Progenitor cell of endocrine pancreas (in vitro differentiated cells): ENCODE measurements around the gene GORASP1. TPM values are rescaled to one million over a fixed set of nuclear protein-coding genes. Genes with fewer than 3 reads are reported as not detected.

Experiments
- DNase-seq: peaks from one replicate; pipeline ENCODE4 v3.0.0; 2021; ENCODE audit warnings: low spot score; ENCODE audit not compliant: unreplicated experiment
- H3K27ac Mint-ChIP-seq: 2 replicates; pipeline ENCODE4 v1.8.0; 2021; ENCODE audit warnings: mild to moderate bottlenecking, moderate library complexity, mixed read lengths
- H3K27me3 Mint-ChIP-seq: 2 replicates; pipeline ENCODE4 v1.8.0; 2021; ENCODE audit warnings: mixed read lengths
- H3K36me3 Mint-ChIP-seq: 2 replicates; pipeline ENCODE4 v1.8.0; 2022; ENCODE audit warnings: mixed read lengths; ENCODE audit not compliant: insufficient read depth
- H3K4me1 Mint-ChIP-seq: 2 replicates; pipeline ENCODE4 v1.8.0; 2021; ENCODE audit warnings: low read depth, mixed read lengths
- H3K4me3 Mint-ChIP-seq: 2 replicates; pipeline ENCODE4 v1.8.0; 2021; ENCODE audit warnings: low read depth, mild to moderate bottlenecking, moderate library complexity, mixed read lengths
- H3K9me3 Mint-ChIP-seq: 2 replicates; pipeline ENCODE4 v1.8.0; 2021; ENCODE audit warnings: low read depth, mixed read lengths
- total RNA-seq: library from RNA; stranded (reverse); gene quantifications from 2 replicates; pipeline ENCODE4 v1.2.1, GENCODE V29; 2021
- TF ChIP-seq, protein P1 (sequence below): fragments of 200-600 bp; sonication (generic); IDR thresholded peaks from one replicate; pipeline ENCODE4 v1.5.0; 2021; ENCODE audit warnings: antibody characterized with exemption, mild to moderate bottlenecking; ENCODE audit not compliant: unreplicated experiment

GORASP1 gene
- total RNA-seq, 1 donor from 2014 or later = 72.8 TPM

DNA sequence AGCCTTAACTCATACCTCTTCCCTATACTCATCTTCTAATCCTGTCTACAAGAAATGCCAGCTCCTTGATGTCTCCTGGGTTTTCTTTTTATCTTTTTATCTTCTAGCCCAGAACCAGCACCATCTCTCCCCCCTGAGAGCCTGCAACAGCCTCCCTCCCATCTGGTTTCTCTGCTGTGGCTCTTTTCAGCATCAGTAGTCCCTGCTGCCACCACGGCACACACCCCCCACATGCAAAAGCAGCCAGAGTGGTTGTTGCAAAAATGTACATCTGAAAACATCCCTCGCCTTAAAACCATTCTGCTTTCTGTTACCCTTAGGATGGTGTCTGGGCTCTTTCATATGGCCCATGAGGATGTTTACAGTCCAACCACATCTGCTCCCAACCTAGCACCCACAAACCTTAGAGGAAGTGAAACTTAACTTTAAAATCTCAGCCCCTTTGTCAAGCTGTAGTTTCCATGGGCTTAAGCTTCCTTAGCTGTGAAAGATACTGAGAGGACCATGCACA is 828 bp upstream of the GORASP1 start:
- H3K4me1 Mint-ChIP-seq = peaks cover 23% of the 10 kb centered on the region
- H3K27me3 Mint-ChIP-seq = no peaks in the 10 kb centered on the region
- no peaks in the 10 kb centered on the region for H3K9me3 Mint-ChIP-seq
- DNase-seq = no peak
- H3K36me3 Mint-ChIP-seq = no peaks in the 10 kb centered on the region
- TF ChIP-seq, protein P1, sequence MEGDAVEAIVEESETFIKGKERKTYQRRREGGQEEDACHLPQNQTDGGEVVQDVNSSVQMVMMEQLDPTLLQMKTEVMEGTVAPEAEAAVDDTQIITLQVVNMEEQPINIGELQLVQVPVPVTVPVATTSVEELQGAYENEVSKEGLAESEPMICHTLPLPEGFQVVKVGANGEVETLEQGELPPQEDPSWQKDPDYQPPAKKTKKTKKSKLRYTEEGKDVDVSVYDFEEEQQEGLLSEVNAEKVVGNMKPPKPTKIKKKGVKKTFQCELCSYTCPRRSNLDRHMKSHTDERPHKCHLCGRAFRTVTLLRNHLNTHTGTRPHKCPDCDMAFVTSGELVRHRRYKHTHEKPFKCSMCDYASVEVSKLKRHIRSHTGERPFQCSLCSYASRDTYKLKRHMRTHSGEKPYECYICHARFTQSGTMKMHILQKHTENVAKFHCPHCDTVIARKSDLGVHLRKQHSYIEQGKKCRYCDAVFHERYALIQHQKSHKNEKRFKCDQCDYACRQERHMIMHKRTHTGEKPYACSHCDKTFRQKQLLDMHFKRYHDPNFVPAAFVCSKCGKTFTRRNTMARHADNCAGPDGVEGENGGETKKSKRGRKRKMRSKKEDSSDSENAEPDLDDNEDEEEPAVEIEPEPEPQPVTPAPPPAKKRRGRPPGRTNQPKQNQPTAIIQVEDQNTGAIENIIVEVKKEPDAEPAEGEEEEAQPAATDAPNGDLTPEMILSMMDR = no peak
- peak overlapping the region; percentile 96 for H3K27ac Mint-ChIP-seq
- H3K4me3 Mint-ChIP-seq = peak overlapping the region; percentile 96

DNA sequence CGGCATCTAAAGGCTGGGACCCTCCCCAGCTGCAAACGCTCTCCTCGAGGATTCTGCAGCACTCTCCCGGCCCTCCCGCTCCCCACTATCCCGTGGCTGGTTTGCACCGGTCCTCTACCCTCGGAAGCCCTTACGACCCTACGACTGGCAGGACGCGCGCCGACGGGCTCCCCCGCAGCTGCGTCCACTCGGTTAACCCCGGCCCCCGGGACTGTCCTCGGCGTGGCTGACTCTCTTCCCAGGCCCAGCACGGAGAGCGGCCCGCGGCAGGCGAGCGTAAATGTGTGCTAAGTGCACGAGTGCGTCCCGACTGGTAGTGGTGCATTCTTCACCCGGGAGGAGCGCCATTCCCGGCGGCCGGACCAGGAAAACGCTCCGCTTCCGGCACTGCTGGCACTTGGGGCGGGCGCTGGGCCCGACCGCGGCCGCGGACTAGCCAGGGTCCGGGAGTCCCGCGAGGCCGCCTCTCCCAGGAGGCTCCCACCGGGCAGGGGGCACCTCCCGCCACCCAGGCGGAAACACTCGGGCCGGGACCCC is 508 bp downstream of the GORASP1 start:
- Mint-ChIP-seq H3K27ac (peak overlapping the region; percentile 85), H3K4me3 (peak overlapping the region; percentile 82), H3K4me1 (peaks cover 23% of the 10 kb centered on the region), H3K36me3 (peaks cover 2% of the 10 kb centered on the region), H3K9me3 (no peaks in the 10 kb centered on the region), H3K27me3 (no peaks in the 10 kb centered on the region)
- TF ChIP-seq, protein P1 = peak; percentile 17
- DNase-seq = peak; percentile 37

DNA sequence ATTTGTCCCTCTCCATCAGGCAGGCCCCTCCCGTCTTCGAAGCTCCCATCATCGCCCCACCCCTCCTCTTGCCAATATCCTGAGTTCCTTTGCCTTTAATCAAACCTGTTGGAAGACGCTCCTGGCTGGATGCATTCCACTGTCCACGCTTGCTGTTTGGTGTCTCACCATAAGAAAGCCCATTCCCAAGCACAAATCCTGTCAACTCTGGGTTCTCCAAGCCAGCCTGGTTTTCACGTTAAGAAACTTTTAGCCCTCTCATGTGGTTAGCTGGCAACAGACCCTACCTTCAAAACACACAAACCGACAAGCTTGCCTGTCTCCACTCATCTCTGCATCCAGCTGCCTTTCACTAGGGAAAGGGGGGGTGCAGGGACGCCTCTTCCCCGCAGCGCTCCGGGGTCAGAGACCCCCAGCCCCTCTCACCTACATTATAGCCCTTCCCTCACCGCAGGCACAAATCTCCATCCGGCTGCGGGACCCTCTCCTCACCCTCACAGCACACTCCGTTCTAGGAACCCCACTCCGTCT is 1.1 kb downstream of the GORASP1 start:
- DNase-seq = no peak

DNA sequence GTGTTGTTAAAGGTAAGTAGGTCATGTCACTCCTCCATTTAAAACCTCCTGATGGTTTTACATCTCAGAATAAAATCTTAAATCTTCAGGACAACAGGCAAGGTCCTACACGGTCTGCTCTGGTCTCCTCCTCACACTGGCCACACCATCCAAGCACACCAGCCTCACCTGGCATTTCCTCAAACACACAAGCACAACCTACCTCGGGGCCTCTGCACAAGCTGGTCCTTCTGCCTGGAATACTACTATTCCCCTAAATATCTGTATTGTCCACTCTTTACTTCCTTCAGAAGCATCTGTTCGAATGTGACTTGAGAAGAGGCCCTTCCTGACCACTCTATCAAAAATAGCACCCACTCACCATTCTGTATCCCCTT is 1.8 kb downstream of the GORASP1 start:
- no peaks in the 10 kb centered on the region for H3K9me3 Mint-ChIP-seq
- H3K4me1 Mint-ChIP-seq = peaks cover 23% of the 10 kb centered on the region
- no peak for DNase-seq
- no peak overlapping the region for H3K27ac Mint-ChIP-seq
- no peaks in the 10 kb centered on the region for H3K27me3 Mint-ChIP-seq
- H3K36me3 Mint-ChIP-seq = peaks cover 2% of the 10 kb centered on the region
- H3K4me3 Mint-ChIP-seq = peak overlapping the region; percentile 82
- TF ChIP-seq, protein P1 = no peak

More for the DNA sequence above, 1.1 kb downstream of the GORASP1 start:
- Mint-ChIP-seq H3K9me3 (no peaks in the 10 kb centered on the region), H3K4me3 (peak overlapping the region; percentile 82), H3K4me1 (peaks cover 23% of the 10 kb centered on the region), H3K36me3 (peaks cover 2% of the 10 kb centered on the region), H3K27ac (peak overlapping the region; percentile 85), H3K27me3 (no peaks in the 10 kb centered on the region)
- TF ChIP-seq, protein P1 = no peak

DNA sequence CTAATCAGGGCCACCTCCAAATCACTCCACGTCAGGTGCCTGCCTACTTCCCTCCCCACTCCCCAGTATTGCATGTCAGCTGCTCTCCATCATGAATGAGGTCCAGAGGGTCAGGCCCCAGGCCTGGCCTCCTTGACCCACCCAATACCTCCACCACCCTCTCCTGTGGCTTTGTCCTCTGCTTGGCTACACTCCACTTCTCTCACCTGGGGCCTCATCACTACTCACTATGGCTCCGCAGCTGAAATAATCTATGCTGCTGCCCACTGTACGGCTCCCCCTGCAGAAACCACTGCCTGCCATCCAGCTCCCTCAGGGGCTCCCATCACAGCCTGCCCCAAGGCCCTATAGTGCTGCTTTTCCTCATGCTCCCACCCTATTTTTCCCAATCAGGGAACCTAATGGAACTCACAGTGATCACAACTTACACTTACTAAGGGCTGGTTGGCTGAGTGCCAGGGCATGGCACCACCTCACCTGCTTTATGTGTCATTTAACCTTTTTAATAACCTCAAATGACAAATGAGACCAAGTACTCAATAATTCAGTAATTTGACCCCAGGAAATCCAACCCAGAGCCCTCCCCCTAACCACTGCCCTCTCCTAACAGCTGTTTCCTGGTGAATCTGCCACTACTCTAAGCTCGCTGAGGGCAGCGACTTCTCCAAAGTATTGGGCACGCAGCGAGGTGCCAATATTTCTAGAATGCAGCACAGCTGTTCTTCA is 2.3 kb downstream of the GORASP1 start:
- Mint-ChIP-seq H3K9me3 (no peaks in the 10 kb centered on the region), H3K4me1 (peaks cover 23% of the 10 kb centered on the region), H3K27ac (no peak overlapping the region), H3K36me3 (peaks cover 2% of the 10 kb centered on the region), H3K27me3 (no peaks in the 10 kb centered on the region), H3K4me3 (peak overlapping the region; percentile 38)
- TF ChIP-seq, protein P1 = no peak
- no peak for DNase-seq
